ENCODE data around the gene SEC14L2.

DNA sequence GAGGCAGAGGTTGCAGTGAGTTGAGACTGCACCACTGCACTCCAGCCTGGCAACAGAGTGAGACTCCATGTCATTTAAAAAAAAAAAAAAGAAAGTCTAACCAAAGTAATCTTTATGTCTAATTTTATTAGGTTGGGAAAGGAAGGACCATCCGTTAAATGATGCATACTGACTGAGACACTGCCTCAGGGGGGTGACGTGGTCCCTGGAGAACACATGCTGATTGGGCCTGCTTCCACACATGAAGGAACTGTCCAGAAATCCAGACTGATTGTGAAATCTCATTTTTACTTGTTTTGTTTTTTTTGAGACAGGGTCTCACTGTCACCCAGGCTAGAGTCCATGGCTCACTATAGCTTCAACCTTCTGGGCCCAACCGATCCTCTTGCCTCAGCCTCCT is 45.6 kb upstream of the SEC14L2 start:
- TF ChIP-seq, protein P1, sequence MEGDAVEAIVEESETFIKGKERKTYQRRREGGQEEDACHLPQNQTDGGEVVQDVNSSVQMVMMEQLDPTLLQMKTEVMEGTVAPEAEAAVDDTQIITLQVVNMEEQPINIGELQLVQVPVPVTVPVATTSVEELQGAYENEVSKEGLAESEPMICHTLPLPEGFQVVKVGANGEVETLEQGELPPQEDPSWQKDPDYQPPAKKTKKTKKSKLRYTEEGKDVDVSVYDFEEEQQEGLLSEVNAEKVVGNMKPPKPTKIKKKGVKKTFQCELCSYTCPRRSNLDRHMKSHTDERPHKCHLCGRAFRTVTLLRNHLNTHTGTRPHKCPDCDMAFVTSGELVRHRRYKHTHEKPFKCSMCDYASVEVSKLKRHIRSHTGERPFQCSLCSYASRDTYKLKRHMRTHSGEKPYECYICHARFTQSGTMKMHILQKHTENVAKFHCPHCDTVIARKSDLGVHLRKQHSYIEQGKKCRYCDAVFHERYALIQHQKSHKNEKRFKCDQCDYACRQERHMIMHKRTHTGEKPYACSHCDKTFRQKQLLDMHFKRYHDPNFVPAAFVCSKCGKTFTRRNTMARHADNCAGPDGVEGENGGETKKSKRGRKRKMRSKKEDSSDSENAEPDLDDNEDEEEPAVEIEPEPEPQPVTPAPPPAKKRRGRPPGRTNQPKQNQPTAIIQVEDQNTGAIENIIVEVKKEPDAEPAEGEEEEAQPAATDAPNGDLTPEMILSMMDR (IDR thresholded peaks at IDR 0.05; ENCODE audit: poor library complexity, severe bottlenecking), result no peak
- TF ChIP-seq EP300 (conservative IDR thresholded peaks at IDR 0.05; ENCODE audit: poor library complexity, severe bottlenecking), result no peak
- TF ChIP-seq SMC3 (conservative IDR thresholded peaks at IDR 0.05; ENCODE audit: poor library complexity), result no peak
- no peak for TF ChIP-seq RAD21 (conservative IDR thresholded peaks at IDR 0.05)
- TF ChIP-seq POLR2AphosphoS5 (IDR thresholded peaks at IDR 0.05), result no peak
- TF ChIP-seq MXI1 (conservative IDR thresholded peaks at IDR 0.05; ENCODE audit: poor library complexity, severe bottlenecking), result no peak
